HG02763 (cell line): ENCODE results near the gene ABCC3.

Experiments
- ATAC-seq: cut with Tn5 transposase; IDR thresholded peaks from one replicate; pipeline ENCODE4 v1.9.1; 2021; ENCODE audit warnings: mild to moderate bottlenecking, moderate library complexity; ENCODE audit not compliant: unreplicated experiment

The ABCC3 gene

DNA sequence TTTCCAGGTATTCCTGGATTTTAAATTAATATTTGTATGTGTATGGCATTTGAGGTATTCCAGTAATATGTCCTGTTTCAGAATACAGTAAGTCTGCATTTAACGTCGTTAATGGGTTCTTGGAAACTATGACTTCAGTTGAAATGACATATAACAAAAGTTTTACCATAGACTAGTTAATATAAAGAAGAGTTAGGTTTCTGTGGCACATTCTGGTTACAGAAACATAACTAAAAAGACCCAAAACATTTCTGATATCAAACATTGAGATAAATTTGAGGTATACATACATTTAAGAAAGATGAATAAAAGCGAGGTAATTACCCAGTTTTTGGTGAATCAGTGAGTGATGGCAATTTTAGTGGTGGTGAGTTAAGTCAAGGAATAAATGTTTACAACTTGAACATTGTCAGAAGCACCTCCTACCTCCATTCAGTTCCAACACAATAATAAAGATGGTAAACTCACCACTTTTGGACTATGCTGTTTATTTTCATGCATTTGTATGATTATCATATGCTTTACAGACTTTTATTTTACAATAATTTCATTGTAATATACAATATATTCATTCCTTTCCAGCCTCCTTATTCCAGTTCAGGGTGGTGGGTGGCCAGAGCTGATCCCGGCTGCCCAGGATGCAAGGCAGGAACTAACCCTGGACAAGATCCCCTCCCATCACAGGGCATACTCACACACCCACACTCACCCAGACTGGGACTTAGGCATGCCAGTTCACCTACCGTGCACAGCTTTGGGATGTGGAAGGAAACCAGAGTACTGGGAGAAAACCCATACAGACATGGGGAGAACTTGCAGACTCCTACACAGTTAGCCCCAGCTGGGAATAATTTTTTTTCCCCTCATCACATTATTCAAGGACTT, 94.4 kb downstream of the ABCC3 start:
- ATAC-seq = no peak

DNA sequence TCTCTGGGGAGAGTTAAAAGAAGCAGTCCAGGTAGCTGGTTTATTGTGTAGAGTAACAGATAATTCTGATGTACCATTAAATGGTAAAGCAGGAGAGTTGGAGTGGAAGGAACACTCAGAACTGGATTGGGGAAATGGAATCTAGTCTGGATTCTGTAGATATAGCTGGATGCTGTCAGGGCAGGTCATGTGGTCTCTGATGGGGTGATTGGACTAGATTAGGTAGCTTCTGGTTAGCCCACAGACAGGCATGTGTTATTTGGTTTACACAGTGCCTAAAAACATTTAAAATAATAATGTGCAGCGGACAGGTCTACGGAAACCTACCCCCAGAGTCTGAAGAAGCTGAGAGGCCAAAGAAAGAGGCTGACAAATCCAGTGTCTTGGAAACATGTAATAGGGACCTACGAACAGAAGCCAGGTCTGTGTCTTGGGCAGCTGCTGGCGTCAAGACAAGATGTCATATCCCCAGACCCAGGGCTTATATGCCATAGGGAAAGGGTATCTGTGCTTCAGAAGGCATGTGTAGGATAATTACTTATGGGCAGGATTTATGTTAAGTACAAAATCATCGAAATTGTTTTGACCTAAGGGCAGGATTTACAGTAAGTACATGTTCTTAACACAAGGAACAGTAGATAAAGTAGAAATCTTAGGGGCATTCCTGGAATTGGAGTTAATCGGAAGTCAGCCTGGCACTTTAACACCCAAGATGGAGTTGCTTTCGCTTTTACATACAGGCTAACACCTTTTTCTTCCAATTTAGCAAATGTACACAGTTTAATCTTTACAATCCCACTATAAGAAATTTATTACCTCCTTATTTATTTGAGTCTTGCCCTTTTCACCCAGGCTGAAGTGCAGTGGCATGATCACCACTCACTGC, 97.1 kb downstream of the ABCC3 start:
- ATAC-seq = no peak

DNA sequence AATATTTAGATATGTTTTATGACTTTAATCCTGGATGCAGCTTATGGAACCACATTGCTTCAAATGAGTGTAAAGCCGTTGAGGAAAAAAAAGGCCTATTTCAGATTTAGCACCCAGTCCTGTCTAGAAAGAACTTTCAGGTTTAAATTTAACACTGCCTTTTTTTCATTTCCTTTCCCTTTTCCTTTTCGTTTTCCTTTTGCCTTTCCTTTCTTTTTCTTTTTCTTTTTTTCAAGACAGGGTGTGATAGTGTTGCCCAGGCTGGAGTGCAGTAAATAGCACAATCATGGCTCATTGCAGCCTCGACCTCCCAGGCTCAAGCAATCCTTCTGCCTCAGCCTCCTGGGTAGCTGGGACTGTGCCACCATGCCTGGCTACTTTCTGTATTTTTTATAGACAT, 100.6 kb downstream of the ABCC3 start:
- ATAC-seq = no peak

DNA sequence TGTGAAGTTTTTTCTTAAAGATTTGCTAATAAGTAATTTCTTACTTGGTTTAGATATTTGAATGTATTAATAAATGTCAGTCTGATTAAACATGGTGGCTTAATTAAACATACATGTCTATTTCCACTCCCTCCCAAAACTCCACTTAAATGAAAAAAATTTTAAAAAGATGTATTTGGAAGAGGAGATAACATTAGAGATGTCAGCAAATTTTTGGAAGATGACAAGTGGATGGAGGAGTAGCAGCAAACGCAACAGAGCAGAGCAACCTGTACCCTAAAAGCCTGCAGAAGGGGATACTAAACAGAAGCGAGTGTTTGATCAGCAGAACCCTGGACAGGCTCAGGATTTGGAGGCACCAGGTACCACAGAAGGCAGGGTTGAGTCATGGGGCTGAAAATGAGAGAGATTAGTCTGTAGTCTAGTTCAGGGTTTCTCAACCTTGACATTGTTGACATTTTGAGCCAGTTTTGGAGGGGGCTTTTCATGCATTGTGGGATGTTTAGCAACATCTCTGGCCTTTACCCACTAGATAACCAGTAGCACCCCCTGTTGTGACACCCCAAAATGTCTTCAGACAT, 102.5 kb downstream of the ABCC3 start:
- no peak for ATAC-seq

DNA sequence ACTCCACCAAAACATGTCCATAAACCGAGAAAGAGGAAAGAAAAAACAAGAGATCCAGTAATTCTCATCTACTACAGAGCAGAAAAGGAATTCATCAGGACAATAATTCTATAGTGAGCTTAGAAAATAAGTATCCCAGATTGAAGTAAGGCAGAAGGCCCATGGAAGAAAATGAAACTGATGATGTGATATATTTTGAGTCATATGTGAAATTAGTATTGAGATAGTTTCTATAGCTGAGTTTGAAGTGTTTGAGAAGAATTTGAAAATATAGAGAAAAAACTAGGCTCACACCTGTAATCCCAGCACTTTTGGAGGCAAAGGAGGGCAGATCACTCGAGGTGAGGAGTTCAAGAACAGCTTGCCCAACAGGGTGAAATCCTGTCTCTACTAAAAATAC, 104.4 kb downstream of the ABCC3 start:
- ATAC-seq = no peak
